Measurements from ENCODE around the gene HINT3.
"Not testable (repeated sequence)": the region's sequence is repeated elsewhere in the genome, so short reads cannot be mapped to it uniquely, and the experiment has no call there.

Gene HINT3

GRCh38 chr6:126020305-126021050 lies 63.9 kb downstream of the HINT3 start:
- CTCF ChIA-PET = no interaction called here
- POLR2A ChIA-PET = no interaction called here
- TF ChIP-seq ELF4 (IDR thresholded peaks at IDR 0.05) (no peak), FOXA1 (IDR thresholded peaks at IDR 0.05) (no peak), FOXM1 (IDR thresholded peaks at IDR 0.05; ENCODE audit: borderline replicate concordance) (no peak), BHLHE40 (IDR thresholded peaks at IDR 0.05; ENCODE audit: borderline replicate concordance) (no peak), SUZ12 (IDR thresholded peaks at IDR 0.05) (no peak), CTBP1 (IDR thresholded peaks at IDR 0.05; ENCODE audit: borderline replicate concordance) (no peak), ZNF384 (IDR thresholded peaks at IDR 0.05) (no peak), NFRKB (IDR thresholded peaks at IDR 0.05) (no peak), L3MBTL2 (conservative IDR thresholded peaks at IDR 0.05) (no peak), SP1 (IDR thresholded peaks at IDR 0.05) (no peak), FOXK2 (IDR thresholded peaks at IDR 0.05) (no peak), ARNT (IDR thresholded peaks at IDR 0.05) (no peak), LEF1 (IDR thresholded peaks at IDR 0.05; ENCODE audit: borderline replicate concordance) (no peak), HDGF (IDR thresholded peaks at IDR 0.05; ENCODE audit: borderline replicate concordance) (no peak), PKNOX1 (IDR thresholded peaks at IDR 0.05) (no peak), TARDBP (IDR thresholded peaks at IDR 0.05) (no peak)
- no peak for DNase-seq (ENCODE audit: extremely low spot score)

GRCh38 chr6:126023474-126023873 lies 66.9 kb downstream of the HINT3 start:
- POLR2A ChIA-PET, CTCF ChIA-PET: not testable (repeated sequence)

GRCh38 chr6:126026001-126026400 lies 69.4 kb downstream of the HINT3 start:
- ChIA-PET CTCF (no interaction called here), POLR2A (no interaction called here)
- no peak for DNase-seq (ENCODE audit: extremely low spot score)
- TF ChIP-seq ARNT (IDR thresholded peaks at IDR 0.05) (no peak), CTBP1 (IDR thresholded peaks at IDR 0.05; ENCODE audit: borderline replicate concordance) (no peak), SP1 (IDR thresholded peaks at IDR 0.05) (no peak), LEF1 (IDR thresholded peaks at IDR 0.05; ENCODE audit: borderline replicate concordance) (no peak), BHLHE40 (IDR thresholded peaks at IDR 0.05; ENCODE audit: borderline replicate concordance) (no peak)

More at GRCh38 chr6:126023474-126023873, 66.9 kb downstream of the HINT3 start:
- DNase-seq (ENCODE audit: extremely low spot score) = not testable (repeated sequence)

- TF ChIP-seq LEF1 (IDR thresholded peaks at IDR 0.05; ENCODE audit: borderline replicate concordance) (no peak), ELF4 (IDR thresholded peaks at IDR 0.05) (no peak), TARDBP (IDR thresholded peaks at IDR 0.05) (no peak), HDGF (IDR thresholded peaks at IDR 0.05; ENCODE audit: borderline replicate concordance) (no peak), FOXK2 (IDR thresholded peaks at IDR 0.05) (no peak), BHLHE40 (IDR thresholded peaks at IDR 0.05; ENCODE audit: borderline replicate concordance) (no peak), L3MBTL2 (conservative IDR thresholded peaks at IDR 0.05) (no peak), PKNOX1 (IDR thresholded peaks at IDR 0.05) (no peak), NFRKB (IDR thresholded peaks at IDR 0.05) (no peak), CTBP1 (IDR thresholded peaks at IDR 0.05; ENCODE audit: borderline replicate concordance) (no peak)
- DNase-seq (ENCODE audit: extremely low spot score) = no peak
- ChIA-PET CTCF (interaction anchor here (0.5 kb wide), 1 partner anchor 786 kb away, joined by 4 read pairs; no protein-coding TSS in a partner anchor), POLR2A (no interaction called here)
These were observed 71.0 kb downstream of the HINT3 start for GRCh38 chr6:126027601-126028000.

All from HEK293T (cell line).